HFF-Myc (cell line): ENCODE data around the gene TRPC4AP.

Experiments used
- DNase-seq: peaks from one replicate; pipeline ENCODE4 v3.0.0-alpha.2; 2011; ENCODE audit warnings: low read depth; ENCODE audit errors: extremely low read depth
- H3K4me3 ChIP-seq: replicated peaks from 2 replicates; pipeline ENCODE4 v1.5.1; 2011; ENCODE audit warnings: low read depth, mild to moderate bottlenecking, control low read depth, low read length
- TF ChIP-seq, protein P1 (sequence below): IDR thresholded peaks from 2 replicates; pipeline ENCODE4 v1.5.1; 2012; ENCODE audit warnings: mild to moderate bottlenecking, low read depth, low read length, control low read depth; ENCODE audit errors: missing control alignments

TRPC4AP gene

DNA sequence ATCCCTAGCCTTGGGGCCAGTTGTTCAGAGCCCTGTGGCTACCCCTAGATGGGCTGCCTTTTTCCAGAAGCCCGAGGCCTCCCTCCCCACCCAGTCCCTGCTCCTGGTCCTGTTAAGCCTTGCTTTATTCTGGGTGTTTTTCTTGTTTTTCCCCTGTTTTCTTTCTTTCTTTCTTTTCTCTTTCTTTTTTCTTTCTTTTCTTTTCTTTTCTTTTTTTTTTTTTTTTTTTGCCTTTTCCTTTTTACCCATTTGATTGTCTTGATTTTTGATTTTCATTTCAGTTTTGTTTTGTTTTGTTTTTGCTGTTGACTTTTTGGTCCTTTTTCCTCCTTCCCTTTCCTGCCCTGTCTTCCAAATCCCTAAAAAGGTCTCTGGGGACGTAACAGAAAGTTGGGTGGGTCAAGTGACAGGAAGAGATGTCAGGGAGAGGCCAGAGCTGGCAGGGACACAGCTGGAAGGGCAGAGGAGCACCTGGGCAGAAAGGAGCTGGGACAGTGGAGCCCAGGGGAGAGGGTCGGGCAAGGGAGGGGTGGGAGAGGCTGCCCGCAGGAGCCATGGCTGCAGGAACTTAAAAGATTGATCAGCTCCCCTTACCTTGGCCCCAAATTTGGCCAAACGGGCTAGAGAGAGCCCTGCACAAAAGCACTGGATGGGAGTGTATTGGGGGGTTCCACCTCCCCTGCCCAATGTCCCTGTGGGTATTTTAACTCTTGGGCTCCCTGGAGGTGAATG is 109.4 kb downstream of the TRPC4AP start:
- H3K4me3 ChIP-seq, result no peak overlapping the region
- TF ChIP-seq, protein P1, sequence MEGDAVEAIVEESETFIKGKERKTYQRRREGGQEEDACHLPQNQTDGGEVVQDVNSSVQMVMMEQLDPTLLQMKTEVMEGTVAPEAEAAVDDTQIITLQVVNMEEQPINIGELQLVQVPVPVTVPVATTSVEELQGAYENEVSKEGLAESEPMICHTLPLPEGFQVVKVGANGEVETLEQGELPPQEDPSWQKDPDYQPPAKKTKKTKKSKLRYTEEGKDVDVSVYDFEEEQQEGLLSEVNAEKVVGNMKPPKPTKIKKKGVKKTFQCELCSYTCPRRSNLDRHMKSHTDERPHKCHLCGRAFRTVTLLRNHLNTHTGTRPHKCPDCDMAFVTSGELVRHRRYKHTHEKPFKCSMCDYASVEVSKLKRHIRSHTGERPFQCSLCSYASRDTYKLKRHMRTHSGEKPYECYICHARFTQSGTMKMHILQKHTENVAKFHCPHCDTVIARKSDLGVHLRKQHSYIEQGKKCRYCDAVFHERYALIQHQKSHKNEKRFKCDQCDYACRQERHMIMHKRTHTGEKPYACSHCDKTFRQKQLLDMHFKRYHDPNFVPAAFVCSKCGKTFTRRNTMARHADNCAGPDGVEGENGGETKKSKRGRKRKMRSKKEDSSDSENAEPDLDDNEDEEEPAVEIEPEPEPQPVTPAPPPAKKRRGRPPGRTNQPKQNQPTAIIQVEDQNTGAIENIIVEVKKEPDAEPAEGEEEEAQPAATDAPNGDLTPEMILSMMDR, result no peak
- DNase-seq, result no peak

DNA sequence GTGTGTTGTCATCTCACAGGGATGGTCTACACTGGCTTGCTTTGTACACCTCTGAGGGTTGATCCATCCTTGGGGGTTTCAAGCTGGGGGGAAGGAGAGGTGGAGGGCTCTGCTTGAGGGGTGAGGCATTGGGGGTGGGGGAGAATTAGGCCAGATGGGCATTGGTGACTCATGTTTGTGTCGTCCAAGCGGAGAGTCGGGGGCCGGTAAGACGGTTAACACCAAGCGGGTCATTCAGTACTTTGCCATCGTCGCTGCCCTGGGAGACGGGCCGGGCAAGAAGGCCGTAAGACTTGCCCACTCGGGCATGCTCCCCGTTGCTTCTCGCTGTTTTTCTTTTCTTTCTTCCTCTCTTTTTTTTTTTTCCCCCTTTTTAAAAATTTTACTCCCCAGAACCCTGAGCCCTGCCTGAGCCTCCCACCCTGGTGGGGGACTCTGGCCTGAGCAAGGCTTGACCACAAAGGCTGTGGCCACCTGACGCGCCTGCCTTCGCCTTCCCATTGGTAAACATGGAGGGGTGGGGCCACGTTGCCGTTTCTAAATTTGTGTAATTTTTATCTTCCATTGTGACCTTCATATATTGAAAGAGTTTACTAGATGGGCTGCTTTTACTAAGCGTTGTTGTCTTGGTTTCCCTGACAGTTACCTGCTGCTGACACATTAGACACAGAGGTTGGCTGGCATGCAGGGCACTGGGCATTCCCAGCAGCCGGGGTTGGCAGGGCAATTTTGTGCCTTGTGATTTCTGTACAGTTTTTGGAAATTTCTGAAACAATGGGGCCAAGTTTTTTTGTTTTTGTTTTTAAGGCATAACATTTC is 110.1 kb downstream of the TRPC4AP start:
- no peak for DNase-seq
- no peak overlapping the region for H3K4me3 ChIP-seq
- TF ChIP-seq, protein P1, result no peak

DNA sequence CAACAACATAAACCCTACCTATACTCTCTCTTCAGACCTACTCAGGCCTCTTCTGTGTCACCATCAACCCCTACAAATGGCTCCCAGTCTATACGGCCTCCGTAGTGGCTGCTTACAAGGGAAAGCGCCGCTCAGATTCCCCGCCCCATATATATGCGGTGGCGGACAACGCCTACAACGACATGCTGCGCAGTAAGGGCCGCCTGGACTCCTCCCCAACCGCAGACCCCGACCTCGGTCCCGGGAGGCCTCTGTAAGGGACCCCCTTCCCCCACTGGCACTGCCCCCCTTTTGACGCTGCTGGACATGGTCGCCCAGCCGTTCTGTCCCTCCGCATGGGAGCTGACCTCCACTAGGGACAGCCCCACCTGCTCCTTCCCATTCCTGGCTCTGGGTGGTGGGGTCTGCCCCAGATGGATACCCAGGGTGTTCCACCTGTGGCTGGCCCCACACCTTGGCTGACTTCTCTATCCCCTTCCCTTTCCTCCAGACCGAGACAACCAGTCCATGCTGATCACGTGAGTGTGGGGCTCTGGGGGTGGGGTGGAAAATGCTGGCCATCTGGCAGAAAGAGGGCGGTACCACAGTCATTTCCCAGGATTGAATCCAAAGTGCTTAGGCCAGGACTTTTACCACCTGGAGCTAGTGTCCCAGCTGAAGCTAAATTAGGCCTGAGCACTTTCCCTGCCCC is 111.9 kb downstream of the TRPC4AP start:
- peak; percentile 24 for DNase-seq
- H3K4me3 ChIP-seq, result no peak overlapping the region
- TF ChIP-seq, protein P1, result no peak

DNA sequence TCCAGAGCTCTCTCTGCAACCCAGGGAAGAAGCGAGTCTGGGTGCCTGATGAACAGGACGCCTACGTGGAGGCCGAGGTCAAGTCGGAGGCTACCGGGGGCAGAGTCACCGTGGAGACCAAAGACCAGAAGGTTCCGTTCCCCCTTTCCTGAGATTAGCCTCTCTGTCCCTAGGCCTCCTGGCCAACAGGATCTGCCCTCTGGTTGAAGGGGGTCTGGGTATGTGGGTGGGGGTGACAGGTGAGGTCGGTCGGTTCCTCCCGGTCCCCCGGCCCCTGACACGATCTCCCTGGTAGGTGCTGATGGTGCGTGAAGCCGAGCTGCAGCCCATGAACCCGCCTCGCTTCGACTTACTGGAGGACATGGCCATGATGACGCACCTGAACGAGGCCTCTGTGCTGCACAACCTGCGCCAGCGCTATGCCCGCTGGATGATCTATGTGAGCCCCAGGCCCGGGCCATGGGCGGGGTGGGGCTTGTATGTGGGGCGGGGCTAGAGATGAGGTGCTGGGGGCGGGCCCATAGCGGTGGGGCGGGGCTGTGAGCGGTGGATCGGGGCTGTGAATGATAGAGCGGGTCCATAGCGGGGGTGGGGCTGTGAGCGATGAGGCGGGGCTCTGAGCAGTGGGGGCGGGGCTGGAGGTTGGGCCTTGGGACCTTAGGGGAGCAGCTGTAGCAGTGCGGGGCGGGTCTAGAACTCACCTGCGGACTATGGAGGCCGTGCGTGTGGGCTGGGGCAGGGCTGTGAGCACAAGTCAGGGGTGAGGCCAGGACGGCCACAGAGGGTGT is 113.0 kb downstream of the TRPC4AP start:
- TF ChIP-seq, protein P1, result no peak
- no peak for DNase-seq
- no peak overlapping the region for H3K4me3 ChIP-seq

DNA sequence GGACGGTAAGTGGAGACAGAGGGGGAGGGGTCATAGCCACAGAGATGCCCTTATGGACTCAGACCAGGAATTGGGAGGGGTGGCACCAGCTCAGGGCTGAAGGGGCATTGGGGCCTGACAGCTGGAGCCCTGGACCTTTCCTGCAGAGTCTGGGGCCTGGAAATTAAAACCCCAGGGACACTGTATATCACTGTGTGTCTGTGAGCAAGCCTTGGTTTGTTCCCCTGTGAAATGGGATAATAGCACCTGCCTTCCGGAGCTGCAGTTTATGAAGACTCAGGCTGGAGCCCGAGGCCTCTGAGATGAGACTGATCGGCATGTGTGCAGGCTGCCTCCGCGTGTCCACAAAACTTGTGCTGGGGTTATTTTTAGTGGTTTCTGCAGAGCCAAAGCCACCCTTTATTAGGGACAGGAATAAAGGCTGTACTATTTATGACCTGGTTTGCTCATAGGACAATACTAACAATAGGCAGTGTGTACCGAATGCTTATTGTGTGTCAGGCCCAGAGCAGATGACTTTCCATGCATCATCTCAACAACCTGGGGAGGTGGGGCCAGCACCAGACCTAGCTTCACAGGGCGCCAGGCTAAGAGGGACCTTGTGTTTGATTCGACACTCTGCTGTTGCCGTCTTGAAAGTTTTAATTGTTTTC is 114.4 kb downstream of the TRPC4AP start:
- TF ChIP-seq, protein P1, result no peak
- DNase-seq, result no peak
- H3K4me3 ChIP-seq, result no peak overlapping the region
